ENCODE results near the gene PRKAG1.

The PRKAG1 gene

DNA sequence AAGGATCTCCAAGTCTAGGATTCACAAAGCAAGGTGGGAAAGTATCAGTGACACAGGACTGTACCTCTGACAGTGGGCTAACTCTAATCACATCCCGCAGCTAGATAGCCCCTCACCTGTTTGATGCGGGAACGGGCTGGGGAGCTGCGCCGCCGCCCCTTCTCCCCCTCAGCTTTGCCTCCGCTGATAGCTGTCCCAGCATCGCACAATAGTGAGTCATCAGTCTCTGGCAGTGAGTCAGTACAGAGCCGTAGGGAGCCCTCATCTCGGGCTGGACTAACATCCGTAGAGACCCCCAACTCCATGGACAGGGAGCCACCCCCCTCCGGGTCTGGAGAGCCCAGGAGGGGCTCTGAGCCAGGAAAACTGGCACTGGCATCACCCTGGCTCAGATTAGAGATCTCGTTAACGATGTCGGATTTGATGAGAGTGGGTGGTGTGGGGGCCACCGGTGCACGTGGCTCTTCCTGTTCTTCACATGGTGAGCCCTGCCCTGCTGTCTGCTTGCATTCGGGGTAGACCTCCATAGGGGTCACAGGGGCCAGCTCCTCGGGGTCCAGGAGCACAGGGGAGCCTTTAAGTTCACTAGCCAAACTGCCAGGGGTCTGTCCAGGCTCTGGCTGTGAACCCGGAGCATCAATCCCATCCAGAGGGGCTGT, 31.1 kb upstream of the PRKAG1 start:
- no peak for DNase-seq

DNA sequence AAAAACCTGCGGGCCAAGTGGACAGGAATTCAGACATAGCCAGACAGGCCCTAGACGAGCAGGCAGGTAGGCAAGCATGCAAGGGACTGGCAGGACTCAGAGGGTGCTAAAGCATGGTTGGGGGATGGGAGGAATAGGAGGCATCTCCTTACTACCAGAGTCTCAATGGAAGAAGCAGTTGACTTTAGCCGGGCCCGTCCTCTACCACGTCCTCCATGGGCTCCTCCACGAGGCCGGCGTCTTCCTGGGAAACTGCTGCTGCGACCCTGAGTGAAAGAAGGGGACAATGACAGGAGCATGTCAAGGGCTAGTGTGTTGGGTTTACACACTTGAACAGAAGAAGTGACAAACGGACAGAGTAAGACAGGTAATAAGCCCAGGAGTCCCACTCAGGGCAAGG, 30.4 kb upstream of the PRKAG1 start:
- DNase-seq = no peak

DNA sequence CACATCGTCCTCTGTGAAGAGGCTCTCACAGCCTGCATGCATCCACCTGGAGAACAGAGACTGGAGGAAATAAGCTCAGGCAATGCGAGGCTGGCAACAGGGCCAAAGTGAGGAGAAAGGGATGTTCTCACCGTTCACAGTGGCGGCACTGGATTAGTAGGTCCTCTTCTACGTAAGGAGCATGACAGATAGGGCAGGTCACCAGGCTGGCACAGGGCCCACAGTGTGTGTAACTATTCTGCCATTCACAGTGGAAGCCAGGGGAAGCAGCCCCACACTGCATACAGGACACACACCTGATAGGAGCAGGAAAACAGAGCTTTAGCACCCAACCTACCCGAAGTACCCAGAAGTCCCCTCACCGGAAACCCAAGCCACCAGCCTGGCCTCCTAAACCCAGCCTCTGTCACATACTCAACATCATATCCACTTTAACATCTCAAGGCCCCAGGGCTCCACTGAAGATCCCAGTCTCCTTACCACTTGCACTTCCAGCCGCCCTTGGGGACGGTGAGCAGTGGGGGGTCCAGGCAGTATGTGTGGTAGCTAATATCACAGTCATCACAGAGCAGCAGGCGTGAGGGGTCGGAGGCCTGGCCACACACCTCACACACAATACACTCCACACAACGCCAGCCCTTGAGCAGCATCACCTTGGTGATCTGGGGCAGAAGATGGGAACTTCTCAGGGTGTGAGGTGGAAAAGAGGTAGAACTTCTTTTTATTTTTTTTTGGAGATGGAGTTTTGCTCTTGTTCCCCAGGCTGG, 27.7 kb upstream of the PRKAG1 start:
- DNase-seq = no peak

DNA sequence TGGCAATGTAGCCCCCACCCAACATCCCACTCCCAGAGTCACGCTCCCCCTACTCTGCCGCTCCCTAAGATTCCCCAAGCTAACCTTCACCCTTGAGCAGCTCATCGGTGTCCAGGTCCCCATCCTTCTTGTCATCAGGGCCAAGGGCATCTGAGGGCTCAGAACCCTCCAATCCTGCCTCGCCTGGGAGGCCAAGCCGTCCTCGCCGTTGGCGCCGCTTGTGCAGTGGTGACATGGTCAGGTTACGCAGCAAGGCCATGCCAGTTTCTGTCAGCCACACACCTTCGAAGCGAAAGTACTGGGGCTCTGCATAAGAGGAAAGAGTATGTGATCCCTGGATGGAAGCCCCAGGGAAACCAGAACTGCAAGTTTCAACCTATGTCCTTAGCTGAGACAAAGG, 26.1 kb upstream of the PRKAG1 start:
- no peak for DNase-seq

DNA sequence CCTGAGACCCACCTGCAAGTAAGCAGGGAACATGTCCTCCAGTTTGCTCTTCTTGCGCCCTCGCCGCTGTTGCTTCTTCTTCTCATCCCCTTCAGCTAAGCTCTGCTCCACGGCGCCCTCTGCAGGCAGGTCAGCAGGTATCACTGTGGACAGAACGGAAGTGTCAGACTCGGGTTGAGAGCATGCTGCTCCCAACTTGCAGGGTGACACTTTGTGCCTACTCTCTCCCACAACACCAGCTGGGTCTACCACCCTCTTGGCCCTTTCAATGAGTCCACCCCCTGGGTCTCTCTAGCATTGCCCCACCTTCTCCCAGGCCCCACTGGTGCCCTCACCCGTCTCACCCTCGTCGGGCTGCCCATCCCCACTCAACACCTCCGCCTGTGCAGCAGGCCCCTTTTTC, 25.3 kb upstream of the PRKAG1 start:
- DNase-seq = peak; percentile 53

DNA sequence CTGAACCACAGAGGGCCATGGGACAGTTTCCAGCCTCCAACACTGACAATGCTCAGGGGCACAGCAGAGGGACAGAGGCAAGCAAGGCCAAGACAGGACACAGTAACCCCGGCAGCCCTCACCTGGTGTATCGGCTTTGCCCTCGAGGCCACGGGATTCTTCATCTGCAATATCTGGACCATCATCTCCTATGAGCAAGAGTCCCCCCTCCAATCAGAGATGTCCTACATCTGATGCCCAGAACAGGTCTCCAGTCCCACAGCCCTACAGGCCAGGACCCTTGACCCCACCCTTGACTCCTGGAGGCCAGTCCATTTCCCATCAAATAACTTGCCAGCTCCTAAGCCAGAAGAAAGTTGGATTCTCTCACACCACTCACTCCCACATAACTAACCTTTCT, 24.7 kb upstream of the PRKAG1 start:
- DNase-seq = no peak

DNA sequence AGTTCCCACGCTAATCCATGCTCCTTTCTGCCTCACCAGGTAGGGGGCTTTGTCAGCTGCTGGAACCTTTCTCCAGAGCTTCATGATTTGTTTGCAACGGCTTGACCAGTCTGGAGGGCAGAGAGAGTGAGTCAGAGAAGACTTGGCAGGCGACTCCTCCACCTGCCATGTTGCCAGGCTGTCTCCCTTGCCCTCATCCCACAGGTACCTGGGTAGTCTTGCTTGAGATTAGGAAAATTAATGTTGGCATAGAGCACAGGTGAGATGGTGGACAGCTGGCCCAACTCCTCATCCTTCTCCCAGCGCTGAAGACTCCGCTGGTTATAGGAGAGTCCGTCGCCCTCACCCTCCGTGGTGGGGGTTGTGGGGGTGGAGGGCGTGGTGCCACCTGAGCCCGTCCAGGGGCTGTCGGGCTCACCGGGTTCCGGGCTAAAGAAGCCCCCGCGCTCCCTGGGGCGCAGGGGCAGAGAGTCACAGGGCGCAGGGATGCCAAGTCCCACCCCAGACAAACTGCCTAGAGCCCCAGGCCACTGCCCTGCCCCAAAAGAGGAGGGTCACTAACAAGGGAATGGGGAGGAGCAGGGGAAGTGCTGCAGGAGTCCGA, 23.4 kb upstream of the PRKAG1 start:
- DNase-seq = no peak

DNA sequence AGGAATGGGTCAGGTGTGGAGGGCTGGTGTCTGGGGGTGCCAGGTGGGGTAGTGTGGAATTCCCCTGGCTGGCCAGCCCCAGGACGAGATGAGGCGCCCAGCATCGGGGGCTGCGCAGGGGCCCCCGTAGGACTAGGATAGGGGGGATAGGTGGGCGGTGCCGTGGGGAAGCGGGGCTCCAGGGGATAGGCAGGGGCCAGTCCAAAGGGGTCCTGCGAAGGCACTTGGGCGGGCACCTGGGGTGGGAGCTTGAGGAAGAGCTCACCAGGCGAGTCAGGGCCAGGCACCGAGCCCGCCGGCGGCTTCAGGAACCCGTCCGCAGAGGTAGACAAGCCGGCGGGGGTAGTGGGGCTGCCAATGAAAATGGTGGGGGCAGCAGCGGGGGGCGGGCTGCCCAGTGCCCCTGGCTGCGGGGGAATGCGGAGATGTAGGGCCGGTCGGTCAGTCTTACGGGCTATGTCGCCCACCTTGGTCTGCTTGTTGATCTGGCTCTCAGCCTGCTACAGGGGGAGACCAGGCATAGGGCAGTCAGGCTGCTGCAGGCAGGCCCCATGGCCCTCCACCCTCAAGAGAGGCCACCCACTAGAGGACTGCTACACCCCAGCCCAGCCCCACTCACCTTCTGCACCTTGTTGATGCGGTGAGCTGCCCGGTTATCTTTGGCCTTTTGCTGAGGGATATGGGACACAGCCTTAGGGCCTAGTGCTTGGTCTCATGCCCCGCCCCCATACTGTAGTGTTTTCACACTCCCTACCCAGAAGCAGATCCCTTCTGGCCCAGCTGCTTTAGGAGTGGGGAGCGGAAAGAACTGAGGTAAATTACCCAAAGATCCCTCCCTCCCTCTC, 22.7 kb upstream of the PRKAG1 start:
- no peak for DNase-seq

DNA sequence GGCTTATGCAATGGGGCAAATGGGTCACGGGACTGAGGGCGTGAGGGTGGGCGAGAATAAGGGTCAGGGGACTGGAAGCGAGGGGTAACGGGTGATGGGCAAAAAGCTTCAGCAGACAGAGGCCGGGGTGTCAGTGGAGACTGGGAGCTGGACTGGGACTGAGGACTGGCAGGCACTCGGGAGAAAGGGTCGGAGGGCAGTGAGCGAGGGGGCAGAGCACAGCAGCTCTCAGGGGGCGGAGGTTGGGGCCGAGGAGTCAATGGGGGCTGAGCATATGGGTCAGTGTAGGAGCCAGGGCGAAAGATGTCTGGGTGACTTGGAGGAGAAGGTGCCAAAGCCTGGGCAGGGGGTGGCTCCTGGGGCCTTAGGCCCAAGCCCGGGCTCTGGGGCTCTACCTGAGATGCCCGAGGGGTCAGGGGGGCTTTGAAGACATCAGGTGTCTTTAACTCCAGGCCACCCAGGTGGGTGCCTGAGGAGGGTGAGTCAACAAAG, 21.8 kb upstream of the PRKAG1 start:
- no peak for DNase-seq

DNA sequence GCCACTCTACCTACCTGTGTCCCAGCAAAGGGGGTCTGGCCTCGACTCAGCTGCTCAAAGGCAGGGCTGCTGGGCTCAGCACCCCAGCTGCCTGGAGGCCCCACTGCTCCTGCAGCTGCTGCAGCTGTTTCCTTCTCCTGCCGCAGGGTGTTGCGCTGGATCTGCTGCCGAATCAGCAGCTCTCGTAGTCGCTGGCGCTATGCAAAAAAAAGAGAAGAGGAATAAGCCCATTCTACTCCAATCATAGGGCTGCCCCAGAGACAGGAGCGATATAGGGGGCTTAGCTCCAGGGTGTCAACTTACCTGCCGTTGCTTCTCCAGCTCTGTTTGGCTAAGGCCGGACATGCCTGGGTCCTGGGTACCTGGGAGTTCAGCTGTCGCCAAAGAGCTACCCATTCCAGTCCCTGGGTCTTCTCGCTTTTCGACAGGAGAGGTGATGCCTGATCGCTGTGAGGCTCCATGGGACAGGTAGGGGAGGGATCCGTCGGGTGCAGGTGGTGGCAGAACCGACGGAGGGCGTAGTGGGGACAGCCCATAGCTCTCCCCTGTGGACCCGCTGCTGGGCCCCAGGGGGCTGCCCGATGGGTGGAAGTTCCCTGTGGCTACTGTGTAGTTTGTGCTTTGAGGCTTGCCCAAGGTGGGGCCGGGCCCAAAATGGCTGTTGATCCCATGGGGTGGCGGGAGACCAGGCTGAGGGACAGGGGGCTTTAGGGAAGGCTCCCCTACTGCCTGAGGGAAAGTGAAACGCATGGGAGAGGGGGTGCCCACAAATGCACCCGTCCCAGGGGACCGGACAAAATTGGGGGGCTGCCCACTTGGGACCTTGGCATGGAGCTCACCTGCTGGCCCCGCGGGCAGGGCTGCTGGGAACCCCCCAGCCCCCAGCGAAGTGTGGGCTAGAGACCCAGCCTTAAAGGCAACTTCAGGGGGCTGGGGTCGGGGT, 21.1 kb upstream of the PRKAG1 start:
- no peak for DNase-seq

DNA sequence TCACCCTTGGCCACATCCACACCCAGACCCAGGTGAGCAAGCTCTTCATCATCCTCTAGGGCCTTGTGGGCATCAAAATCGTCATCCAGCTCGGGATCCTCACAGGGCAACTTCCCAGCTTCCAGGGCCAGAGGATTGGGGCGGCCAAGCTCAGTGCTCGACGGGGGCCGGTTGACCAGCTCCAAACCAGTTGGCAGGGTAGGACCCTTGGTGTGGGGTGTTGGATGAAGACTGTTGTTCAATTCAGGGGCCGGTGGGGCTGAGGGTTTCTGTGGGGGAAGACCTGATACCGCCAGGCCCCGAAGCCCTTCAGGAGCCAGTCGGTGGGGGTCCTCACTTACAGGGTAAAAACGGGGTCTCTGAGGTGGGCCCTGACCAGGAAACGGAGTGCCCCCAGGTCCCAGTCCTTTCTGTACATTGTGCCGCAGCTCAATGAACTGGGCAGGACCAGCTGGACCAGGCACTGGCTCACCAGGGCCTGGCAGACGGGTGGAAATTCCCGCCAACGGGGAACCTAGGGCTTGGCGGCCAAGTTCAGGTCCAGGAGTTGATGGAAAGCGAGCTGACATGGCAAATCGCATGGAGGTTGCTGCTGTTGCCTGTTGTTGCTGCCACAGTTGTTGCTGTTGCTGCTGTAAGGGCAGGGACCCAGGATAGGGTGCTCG, 19.8 kb upstream of the PRKAG1 start:
- no peak for DNase-seq

DNA sequence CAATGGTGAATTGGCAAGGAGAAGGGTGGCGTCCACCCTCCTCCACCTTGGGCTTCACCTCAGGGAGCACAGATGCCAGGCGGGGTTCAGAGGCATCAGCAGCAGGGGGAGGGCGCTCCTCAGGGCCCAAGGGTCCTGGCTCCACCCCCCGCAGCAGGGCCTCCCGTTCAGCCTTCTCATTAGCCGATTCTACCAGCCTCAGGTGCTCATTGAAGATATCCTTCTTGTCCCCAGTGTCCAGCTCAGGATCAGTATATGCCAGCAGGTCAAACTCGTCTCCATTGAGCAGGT, 19.3 kb upstream of the PRKAG1 start:
- no peak for DNase-seq

DNA sequence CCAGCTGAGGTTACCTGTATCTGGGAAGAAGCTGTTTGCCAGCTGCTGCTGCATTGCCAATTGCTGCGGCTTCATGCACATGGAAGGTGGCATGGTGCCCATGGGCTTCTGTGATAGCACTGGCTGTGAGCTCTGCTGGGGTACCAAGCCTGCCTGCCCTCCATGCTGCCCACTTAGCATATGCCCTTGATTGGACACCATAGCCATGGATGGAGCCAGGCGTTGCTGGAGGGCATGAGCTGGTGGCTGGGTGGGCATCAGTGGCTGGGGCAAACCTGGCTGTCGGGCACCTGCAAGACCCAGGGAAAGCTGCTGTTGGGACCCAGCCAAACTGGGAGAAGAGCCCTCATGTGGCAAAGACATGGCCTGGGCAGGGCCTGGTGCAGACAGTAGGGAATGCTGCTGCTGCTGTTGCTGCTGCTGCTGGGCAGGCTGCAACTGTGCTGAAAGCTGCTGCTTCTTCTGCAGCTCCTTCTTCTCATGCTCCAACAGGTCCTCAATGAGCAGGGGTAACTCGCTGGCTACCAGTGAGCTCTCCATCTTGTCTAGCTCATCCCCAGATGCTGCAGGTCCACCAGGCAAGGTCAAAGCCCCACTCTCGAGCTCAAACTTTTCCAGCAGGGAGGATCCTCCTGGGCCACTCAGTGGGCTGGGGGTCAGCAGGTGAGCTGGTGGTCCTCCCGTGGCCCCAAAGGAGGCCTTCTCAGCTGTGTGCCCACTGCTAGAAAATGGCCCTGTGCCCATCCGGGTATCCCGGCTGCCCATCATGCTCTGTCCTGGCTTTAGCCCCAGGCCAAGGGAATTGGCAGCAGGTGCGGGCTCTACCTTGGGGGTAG, 18.8 kb upstream of the PRKAG1 start:
- DNase-seq = no peak

DNA sequence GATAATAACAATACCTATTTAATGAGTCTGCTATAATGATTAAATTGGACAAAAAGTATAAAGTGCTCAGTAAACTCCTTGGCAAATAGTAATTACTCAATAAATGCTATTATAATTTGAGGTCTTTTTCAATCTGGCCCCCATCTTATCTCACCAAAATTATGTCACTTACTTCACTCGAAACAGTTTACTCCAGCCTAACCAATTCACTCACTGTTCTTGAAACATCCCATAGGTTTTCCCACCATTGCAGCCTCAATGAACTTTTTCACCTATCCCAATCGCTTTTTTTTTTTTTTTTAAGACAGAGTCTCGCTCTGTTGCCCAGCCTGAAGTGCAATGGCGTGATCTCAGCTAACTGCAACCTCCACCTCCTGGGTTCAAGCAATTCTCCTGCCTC, 17.5 kb upstream of the PRKAG1 start:
- no peak for DNase-seq

DNA sequence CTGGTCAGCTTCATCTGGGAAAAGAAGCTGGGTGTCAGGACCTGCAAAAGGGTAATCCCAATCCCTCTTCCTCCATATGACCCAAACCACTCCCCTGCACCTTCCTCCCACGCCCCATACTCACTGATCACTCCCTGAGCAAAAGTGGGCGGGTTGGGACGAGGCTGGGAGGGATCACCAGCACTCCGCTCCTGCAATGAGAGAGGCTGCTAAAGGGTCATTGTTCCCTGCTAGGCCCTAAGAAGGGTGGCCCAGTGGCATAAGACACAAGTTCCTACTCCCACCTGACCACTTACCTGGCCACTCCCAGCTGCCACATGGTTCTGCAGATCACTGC, 15.7 kb upstream of the PRKAG1 start:
- DNase-seq = no peak

DNA sequence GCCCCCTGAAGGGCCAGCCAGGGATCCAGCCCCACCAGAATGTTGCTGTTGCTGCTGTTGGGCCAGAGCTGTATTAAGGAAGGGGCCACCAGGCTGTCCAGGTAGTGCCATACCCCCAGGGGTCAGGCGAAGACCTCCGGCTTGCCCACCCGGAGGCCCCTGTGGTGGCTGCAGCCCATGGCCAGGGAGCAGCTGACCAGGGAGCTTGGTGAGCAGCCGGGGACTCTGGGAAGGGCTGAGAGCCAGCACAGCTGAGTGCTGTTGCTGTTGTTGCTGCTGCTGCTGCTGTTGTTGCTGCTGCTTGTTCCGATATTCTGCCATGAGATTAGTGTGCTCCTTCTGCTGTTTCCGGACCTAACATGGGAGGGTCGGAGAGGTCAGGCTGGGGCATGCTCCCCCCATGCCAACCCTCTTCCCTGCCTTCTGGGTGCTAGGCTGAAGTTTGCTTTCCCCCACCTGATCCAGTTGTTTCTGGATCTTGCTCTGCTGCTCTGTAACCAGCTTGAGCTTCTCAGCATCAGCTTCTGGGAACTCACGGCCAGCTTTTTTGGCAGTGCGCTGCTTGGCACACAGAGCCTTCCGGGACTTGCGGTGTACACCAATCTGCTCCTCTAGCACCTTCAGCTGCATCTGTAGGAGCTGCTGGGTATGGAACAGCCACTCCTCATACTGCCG, 15.2 kb upstream of the PRKAG1 start:
- no peak for DNase-seq

DNA sequence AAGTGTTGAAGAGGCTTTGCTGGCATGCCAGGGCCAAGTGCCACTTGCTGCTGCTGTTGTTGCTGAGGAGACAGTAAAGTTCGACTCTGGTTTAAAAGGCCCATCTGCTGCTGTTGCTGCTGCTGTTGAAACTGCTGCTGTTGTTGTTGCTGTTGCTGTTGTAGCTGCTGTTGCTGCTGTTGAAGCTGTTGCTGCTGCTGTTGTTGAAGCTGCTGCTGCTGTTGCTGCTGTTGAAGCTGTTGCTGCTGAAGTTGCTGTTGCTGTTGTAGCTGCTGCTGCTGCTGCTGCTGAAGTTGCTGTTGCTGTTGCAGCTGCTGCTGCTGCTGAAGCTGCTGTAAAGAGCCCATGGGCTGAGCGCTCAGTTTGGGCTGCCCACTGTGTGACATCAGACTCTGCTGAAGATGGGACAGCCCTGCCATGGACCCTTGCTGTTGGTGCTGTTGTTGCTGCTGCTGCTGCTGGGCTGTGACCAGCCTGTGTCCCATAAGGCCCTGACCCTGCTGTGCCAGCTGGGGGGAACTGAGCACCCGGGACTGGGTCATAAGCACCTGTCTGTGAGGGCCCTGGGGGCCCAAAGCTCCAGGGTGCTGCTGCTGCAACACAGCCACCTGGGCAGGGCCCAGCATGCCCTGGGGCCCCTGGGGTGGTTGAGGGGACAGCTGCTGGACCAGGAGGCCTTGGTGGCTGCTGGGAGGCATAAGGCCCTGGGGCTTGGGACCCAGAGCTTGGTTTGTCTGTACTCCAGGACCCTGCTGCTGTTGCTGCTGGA, 14.3 kb upstream of the PRKAG1 start:
- DNase-seq = no peak

DNA sequence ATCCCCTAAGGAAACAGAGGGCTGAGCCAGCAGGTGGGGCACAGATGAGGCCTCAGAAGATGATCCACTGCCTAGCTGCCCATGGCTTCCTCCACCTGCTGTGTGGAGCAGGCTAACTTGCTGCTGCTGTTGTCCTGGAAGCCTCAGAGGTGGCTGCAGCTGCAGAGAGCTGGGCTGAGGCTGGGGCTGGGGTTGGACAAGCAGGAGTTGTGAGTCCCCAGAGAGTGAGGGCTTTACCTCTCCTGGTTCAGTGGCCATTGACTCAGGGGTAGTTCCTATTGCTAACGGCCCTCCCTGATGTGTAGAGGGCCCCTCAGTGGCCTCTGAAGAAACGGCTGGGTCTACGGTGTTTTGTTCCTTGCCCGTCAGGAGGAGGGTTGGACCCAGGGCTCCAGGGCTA, 13.7 kb upstream of the PRKAG1 start:
- no peak for DNase-seq

DNA sequence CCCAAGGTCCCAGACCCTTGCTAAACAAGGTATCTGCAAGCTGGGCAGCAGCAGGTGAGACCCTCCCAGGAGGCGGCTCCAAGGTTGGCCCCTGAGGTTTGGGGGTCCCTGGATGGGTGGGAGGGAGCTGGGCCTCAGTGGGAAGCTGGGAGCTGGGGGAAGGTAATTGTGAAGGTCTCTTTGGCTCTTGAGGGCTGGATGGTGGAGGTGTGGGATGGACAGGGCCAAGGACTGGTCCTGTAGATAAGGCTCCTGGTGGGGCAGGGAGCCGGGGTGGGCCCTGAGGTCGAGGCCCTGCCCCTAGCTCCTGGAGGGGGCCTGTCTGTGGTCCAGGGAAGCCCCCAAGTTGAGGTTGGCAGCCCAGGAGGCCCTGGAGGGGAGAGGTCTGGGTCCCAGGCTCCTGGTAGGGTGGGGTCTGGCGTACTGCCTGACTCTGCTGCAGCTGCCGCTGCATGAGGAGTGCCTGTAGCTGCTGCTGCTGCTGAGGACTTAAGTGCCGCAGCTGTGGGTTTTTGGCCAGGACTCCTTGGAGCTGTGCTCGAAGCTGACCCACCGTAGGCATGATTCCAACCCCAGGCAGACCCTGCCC, 13.1 kb upstream of the PRKAG1 start:
- no peak for DNase-seq

Data from activated effector memory CD4-positive, alpha-beta T cell treated with Interleukin-2 at 50 U/mL for 16 hours (primary cell).